Suppressor macrophage (primary cell): ENCODE data around the gene CLDN12.

Experiments used
- DNase-seq, 4 experiments: peaks; one replicate each; pipeline ENCODE4 v3.0.0-alpha.2; 2020 to 2022

Gene CLDN12

DNA sequence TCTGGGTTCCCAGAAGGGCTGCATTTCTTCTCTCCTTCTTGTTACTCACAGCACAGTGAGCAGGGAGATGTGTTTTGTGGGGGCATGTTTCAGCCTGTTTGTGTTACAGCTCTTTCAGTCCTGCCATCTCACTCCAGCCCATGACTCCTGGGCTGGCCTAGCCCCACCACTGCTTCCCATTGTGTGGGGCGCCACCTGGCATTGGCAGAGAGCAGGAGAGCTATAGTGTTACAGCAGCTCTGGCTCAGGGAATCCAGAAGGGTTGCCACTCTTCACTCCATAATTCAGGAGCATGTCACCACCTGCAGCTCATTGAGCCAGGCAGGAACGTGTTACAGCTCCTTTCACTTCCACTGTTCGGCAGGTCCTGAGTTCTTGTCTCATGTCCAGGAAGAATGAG, 30.0 kb downstream of the CLDN12 start:
- DNase-seq = no peak

DNA sequence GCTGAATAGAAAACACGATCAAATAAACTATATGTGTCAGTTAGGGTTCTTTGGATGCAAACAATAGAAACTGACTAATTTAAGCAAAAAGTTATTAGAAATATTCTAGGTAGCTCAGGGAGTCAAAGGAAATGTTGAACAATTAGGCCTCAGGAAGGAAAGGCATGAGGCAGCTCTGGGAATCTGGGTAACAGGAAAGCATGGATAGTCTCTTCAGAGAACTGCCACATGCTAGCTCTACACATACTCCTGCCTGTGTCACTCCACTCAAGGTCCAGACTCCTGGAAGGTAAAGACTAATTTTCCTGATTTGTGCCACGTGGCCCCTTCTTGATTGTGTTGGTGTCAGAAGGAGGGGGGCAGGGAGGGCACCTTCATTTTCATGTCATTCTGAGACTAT, 42.4 kb downstream of the CLDN12 start:
- DNase-seq = no peak

DNA sequence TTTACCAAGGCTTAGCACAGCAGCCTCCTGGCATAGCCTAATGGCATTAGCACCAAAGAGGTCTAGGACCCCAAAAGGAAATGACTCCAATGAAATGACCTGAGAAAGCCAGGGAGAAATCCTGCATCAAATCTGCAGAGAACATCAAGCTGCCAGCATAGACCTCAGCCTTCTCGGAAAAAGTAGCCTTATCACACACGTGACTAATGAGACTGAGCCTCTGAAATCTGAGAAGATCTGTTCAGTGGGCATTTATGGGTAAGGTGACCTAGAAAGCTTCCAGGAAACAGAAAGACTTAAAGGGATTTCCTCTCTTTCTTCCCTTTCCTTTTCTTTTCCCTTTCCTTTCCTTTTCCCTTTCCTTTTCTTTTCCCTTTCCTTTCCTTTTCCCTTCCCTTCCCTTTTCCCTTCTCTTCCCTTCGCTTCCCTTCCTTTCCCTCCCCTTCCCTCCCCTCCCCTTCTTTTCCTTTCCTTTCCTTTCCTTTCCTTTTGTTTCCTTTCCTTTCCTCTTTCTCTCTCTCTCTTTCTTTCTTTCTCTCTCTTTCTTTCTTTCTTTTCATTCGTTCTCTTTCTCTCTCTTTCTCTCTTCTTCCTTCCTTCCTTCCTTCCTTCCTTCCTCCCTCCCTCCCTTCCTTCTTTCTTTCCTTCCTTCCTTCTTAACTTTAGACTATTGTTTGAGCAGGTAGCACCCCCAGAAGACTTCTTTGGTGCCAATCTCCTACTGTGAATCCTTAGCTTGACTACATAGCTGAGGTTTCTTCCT, 43.1 kb downstream of the CLDN12 start:
- no peak for DNase-seq

DNA sequence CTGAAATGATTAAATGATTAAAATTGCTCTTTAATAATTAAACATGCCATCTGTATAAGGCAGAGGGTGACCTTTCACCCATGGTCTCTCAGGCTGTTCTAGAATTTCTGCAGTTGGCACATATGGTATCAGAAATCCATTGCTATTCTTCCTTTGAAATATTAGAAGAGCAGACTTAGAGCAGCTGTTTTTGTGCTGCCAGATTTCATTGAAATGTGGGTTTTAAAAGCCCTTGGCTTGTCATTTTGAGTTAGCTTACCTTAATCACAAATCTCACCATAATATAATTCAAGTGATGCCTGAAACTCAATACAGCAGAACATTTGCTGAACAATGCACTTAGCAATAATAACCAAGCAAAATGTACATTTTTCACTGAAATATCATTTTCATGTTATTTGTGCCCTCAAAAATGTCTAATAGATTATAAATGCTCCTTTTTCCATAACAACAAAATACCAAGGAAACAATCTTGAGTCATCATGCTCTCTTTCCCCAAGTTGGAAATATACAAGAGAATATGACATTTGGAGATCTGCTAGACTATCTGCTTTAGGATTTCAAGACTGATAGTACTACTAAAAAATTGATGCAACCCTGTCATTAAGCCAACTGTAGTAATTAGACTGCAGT, 50.1 kb downstream of the CLDN12 start:
- no peak for DNase-seq

DNA sequence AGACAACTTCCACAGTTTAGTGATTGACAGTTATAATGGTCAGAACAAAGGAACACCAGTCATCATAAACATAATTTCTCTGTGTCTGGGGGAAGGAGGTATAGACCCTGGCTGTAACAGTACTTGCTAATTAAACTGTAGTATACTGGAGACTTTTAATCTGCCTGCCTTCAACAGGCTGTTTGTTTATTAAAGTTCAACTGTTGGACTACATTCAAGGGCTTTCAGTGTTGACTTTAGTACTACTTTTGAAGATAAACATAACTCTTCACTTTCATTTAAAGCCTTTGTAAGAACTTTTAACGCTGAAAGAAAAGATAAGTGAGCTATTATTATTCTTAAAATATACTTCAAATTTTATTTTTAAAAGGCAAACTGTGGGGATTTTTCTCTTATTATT, 50.7 kb downstream of the CLDN12 start:
- no peak for DNase-seq

DNA sequence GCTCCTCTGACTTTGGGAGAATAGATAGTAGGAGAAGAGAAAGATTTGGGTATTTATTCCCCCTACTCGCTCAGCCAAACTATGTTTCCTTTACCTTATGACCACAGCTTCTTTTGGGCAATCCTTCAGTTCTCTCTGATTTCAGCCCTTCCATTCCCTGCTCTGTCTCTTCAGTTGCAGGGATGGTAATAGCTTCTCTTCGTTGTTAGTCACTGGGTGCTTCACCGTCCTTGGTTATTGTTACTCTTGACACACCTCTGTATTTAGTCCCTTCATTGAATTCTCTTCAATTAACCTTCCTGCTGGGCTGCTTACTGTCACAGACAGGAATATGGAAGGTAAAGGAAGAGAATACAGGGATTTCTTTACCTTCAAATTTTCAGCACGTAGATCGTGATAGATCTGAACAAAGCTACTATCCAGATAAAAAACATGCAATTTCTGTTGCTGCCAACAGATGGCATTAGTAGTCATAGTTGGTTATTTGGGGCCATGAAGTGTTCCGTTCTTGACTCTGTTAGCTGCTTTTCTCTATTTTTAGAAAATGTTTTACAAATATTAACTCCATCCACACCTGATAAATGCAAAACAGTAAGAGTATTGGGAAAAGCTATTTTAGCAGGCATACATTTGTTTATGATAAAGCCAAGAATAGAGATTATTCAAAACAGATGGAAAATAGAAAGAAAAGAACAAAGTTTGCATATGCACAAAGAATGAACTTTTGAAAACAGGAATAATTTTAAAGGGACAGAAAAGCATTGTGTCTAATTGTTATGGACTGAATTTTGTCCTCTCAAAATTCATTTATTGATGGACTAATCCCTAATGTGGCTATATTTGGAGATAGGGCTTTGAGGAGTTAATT, 52.1 kb downstream of the CLDN12 start:
- DNase-seq = peak; percentile 16 to 71 (median 54)

DNA sequence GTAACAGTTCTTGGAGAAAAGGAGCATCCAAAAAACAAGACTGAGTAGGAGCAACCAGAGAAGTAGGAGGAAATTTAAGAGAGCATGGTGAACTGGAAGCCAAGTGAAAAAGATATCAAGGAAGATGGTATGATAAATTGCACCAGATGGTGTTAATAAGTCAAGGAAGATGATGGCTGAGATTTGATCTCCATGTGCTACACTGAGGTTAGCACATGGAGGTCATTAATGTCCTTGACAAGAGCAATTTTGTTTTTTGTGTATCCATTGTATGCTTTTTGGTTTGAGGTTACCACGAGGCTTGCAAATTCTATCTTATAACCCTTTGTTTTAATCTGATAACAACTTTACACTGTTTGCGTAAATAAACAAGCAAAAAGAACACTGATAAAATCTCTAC, 54.8 kb downstream of the CLDN12 start:
- DNase-seq = no peak

DNA sequence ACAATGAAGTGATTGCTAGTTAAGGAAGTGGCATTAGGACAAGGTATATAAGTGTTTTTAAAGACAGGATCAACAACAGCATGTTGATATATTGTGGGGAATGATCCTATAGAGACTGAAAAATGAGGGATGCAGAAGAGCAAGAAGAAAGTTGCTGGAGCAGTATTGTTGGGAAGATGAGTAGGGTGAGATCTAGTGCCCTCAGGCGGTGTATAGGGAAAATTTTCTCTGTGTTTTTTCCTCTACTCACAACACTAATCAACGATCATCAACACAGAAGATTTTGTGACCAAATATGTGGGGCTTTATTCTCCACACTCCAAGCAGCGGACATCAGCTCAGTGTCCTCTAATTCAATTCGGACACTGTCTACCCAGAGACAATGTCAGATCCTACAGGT, 56.6 kb downstream of the CLDN12 start:
- no peak for DNase-seq

DNA sequence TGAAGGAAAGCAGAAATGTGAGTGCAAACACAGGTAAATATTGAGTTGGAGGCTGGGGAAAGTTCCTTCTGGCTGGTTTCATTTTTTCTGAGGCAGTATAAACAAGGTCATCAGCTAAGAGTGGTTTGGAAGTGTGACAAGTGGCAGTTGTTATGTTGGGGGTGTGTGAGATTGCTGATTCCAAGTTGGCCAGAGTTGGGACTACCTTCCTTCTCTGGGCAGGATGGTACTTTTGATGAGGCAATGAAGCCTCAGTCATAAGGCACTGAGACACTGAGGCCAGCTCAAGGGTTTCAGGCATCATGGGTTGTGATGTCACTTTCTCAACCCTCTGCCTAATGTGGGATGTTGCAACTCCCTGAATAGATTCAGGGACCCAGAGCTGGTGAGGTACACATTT, 58.0 kb downstream of the CLDN12 start:
- DNase-seq = peak; percentile 63 to 88 (median 79)

DNA sequence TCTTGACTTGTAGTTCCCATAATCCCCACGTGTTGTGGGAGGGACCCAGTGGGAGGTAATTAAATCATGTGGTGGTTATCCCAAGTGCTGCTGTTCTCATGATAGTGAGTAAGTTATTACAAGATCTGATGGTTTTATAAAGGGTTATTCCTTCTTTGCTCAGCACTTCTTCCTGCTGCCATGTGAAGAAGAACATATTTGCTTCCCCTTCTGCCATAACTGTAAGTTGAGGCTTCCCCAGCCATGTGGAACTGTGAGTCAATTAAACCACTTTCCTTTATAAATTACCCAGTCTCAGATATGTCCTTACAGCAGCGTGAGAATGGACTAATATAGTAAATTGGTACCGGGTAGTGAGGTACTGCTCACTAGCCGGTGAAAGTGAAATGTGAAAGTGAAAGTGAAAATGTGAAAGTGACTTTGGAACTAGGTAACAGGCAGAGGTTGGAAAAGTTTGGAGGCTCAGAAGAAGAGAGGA, 59.9 kb downstream of the CLDN12 start:
- peak; percentile 18 to 76 (median 51) for DNase-seq
